ENCODE measurements around the gene FGF14. TPM values are rescaled to one million over a fixed set of nuclear protein-coding genes. Genes with fewer than 3 reads are reported as not detected.

The FGF14 gene
- polyA plus RNA-seq, 1 of the 3 experiments (the other 2 are of a cell fraction) = 0.20 TPM

DNA sequence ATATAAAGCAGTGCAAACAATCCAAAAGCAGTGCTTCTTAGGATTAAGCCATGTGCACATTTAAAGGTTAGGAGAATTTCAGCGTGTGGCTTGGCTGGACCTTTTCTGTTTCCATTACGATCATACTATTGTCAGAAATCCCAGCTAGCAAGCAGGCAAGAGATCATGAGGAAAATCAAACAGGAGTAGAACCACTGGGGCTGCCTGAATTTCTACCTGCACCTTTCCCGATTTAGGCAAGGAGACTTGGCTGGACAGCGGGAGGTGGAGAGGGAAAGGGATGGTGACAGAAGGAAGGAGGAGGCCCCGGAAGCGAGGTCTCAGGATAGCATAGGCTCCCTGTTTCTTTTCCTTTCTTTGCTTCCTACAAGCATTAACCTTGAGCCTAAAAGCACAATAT is 102.5 kb downstream of the FGF14 start:
- Histone ChIP-seq H3F3A (replicated peaks; ENCODE audit: insufficient read depth) (no peaks in the 10 kb centered on the region), H3K9me3 (no peaks in the 10 kb centered on the region), H4K20me1 (ENCODE audit: insufficient read depth) (no peaks in the 10 kb centered on the region), H3K4me1 (ENCODE audit: control insufficient read depth in 1 of 2, insufficient read depth in 2 of 2, low read depth in 1 of 2, low read length in 1 of 2) (peaks cover 0 to 26% of the 10 kb centered on the region in 2 experiments; a peak in 2 of 4 replicates), H3K36me3 (replicated peaks in 1 of 2; ENCODE audit: control insufficient read depth in 1 of 2, insufficient read depth in 2 of 2, low read length in 1 of 2) (peaks cover 0 to 3% of the 10 kb centered on the region in 2 experiments), H2AFZ (ENCODE audit: low read depth) (no peak overlapping the region), H3K27ac (ENCODE audit: low read depth in 2 of 2, low read length in 1 of 2) (peak overlapping the region in 1 of 2 experiments; percentile 50; a peak in 2 of 4 replicates), H3K79me2 (ENCODE audit: insufficient read depth) (no peaks in the 10 kb centered on the region), H3K4me2 (no peak overlapping the region), H3K9me2 (no peaks in the 10 kb centered on the region), H3K27me3 (ENCODE audit: insufficient read depth) (no peaks in the 10 kb centered on the region), H3K9ac (no peak overlapping the region), H3K4me3 (ENCODE audit: low read depth in 2 of 2, low read length in 1 of 2) (no peak overlapping the region)
- TF ChIP-seq GATA2 (CRISPR knock-in tag; IDR thresholded peaks at IDR 0.05) = no peak
- TF ChIP-seq, protein P1, sequence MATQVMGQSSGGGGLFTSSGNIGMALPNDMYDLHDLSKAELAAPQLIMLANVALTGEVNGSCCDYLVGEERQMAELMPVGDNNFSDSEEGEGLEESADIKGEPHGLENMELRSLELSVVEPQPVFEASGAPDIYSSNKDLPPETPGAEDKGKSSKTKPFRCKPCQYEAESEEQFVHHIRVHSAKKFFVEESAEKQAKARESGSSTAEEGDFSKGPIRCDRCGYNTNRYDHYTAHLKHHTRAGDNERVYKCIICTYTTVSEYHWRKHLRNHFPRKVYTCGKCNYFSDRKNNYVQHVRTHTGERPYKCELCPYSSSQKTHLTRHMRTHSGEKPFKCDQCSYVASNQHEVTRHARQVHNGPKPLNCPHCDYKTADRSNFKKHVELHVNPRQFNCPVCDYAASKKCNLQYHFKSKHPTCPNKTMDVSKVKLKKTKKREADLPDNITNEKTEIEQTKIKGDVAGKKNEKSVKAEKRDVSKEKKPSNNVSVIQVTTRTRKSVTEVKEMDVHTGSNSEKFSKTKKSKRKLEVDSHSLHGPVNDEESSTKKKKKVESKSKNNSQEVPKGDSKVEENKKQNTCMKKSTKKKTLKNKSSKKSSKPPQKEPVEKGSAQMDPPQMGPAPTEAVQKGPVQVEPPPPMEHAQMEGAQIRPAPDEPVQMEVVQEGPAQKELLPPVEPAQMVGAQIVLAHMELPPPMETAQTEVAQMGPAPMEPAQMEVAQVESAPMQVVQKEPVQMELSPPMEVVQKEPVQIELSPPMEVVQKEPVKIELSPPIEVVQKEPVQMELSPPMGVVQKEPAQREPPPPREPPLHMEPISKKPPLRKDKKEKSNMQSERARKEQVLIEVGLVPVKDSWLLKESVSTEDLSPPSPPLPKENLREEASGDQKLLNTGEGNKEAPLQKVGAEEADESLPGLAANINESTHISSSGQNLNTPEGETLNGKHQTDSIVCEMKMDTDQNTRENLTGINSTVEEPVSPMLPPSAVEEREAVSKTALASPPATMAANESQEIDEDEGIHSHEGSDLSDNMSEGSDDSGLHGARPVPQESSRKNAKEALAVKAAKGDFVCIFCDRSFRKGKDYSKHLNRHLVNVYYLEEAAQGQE (IDR thresholded peaks at IDR 0.05; ENCODE audit: low read depth, low read length) = no peak
- TF ChIP-seq TCF12 (IDR thresholded peaks at IDR 0.05) = no peak
- TF ChIP-seq, protein P2, sequence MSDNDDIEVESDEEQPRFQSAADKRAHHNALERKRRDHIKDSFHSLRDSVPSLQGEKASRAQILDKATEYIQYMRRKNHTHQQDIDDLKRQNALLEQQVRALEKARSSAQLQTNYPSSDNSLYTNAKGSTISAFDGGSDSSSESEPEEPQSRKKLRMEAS (IDR thresholded peaks at IDR 0.05; ENCODE audit: low read depth) = no peak
- no peak for TF ChIP-seq YY1 (IDR thresholded peaks at IDR 0.05; ENCODE audit: low read depth)
- POLR2A ChIA-PET = no interaction called here
- WGBS (ENCODE audit: low lambda C conversion rate) = 78% methylated on average over 6 of the region's 6 CpGs
- CTCF ChIA-PET = no interaction called here
- DNase-seq = no peak

- H3K4me3 ChIP-seq (ENCODE audit: low read depth in 2 of 2, low read length in 1 of 2) = no peak overlapping the region
- no peak overlapping the region for H3K4me2 ChIP-seq
- H3K4me1 ChIP-seq (ENCODE audit: control insufficient read depth in 1 of 2, insufficient read depth in 2 of 2, low read depth in 1 of 2, low read length in 1 of 2) = peaks cover 0 to 23% of the 10 kb centered on the region in 2 experiments; a peak in 2 of 4 replicates
- no peaks in the 10 kb centered on the region for H3K9me3 ChIP-seq
- H3K79me2 ChIP-seq (ENCODE audit: insufficient read depth) = no peaks in the 10 kb centered on the region
- POLR2A ChIA-PET = no interaction called here
- no peaks in the 10 kb centered on the region for H4K20me1 ChIP-seq (ENCODE audit: insufficient read depth)
- no peaks in the 10 kb centered on the region for H3F3A ChIP-seq (replicated peaks; ENCODE audit: insufficient read depth)
- WGBS (ENCODE audit: low lambda C conversion rate) = 64% methylated on average over 3 of the region's 3 CpGs
- H3K27ac ChIP-seq (ENCODE audit: low read depth in 2 of 2, low read length in 1 of 2) = no peak overlapping the region; a peak in 1 of 4 replicates
- no peak overlapping the region for H3K9ac ChIP-seq
- H3K36me3 ChIP-seq (replicated peaks in 1 of 2; ENCODE audit: control insufficient read depth in 1 of 2, insufficient read depth in 2 of 2, low read length in 1 of 2) = peaks cover 0 to 3% of the 10 kb centered on the region in 2 experiments
- no peaks in the 10 kb centered on the region for H3K9me2 ChIP-seq
- no peak for TF ChIP-seq NRF1 (IDR thresholded peaks at IDR 0.05; ENCODE audit: low read depth, low read length)
- no peak for TF ChIP-seq SIN3A (IDR thresholded peaks at IDR 0.05; ENCODE audit: borderline replicate concordance, low read depth, low read length)
- TF ChIP-seq MXI1 (IDR thresholded peaks at IDR 0.05; ENCODE audit: low read depth, low read length) = no peak
- TF ChIP-seq RFX5 (IDR thresholded peaks at IDR 0.05; ENCODE audit: low read length) = no peak
- no peak for TF ChIP-seq MEF2A (IDR thresholded peaks at IDR 0.05; ENCODE audit: borderline replicate concordance, low read depth)
- no peak for TF ChIP-seq TEAD4 (IDR thresholded peaks at IDR 0.05; ENCODE audit: borderline replicate concordance, insufficient read depth)
- DNase-seq = no peak
- H2AFZ ChIP-seq (ENCODE audit: low read depth) = no peak overlapping the region
- CTCF ChIA-PET = interaction anchor here (1.0 to 1.2 kb wide), 5 partner anchors 13 to 101 kb away, joined by 3 to 4 read pairs (median 3); no protein-coding TSS in a partner anchor
- no peaks in the 10 kb centered on the region for H3K27me3 ChIP-seq (ENCODE audit: insufficient read depth)
Measured at GRCh38 chr13:102298051-102298450, 103.8 kb downstream of the FGF14 start.

Measured in SK-N-SH (cell line).